NCI-H2081 (cell line): Measurements from ENCODE around the gene OR6M1.

Source experiments
- DNase-seq, 2 experiments: peaks; one replicate each; lab custom pipeline; 2025; lab: John Stamatoyannopoulos, UW

Gene OR6M1, protein sequence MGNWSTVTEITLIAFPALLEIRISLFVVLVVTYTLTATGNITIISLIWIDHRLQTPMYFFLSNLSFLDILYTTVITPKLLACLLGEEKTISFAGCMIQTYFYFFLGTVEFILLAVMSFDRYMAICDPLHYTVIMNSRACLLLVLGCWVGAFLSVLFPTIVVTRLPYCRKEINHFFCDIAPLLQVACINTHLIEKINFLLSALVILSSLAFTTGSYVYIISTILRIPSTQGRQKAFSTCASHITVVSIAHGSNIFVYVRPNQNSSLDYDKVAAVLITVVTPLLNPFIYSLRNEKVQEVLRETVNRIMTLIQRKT

GRCh38 chr11:123806249-123806648, at the start of gene OR6M1:
TSS of gene OR6M1 (minus strand) at chr11:123806349. CDS start at chr11:123806349, 0 bp downstream.
- DNase-seq: no peak

- DNase-seq: no peak
Observed at GRCh38 chr11:123853038-123853437, 46.9 kb upstream of the OR6M1 start.

DNA sequence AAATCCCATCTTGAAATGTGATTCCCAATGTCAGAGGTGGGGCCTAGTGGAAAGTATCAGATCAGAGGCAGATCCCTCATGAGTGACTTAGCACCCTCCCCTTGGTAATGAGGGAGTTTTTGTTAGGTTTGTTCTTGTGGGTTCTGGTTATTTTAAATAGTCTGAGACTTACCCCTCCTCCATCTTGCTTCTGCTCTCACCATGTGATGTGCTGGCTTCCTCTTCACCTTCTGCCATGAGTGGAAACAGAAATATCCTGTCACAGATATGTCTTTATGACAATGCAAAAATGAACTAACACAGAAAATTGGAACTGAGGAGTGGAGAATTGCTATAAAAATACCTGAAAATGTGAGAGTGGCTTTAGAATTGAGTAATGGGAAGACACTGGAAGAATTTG, 46.2 kb upstream of the OR6M1 start:
- no peak for DNase-seq

DNA sequence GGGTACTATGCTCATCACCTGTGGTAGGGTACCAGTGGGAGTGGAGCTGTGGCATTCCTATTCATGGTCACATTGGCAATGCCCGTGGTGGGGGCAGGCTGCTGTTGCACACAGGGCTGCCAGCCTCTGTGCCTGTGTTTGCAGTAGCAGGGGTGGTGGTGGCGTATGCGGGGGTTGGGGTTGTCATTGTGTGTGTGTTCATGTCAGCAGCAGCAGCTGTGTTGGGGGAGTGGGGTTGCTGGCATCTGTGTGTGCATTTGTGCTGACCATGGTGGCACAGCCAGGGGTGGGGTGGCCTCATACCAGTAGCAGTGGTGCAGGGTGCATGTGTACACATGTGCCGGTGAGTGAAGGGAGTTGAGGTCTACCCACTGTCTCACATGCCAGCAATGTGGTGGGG, 45.0 kb upstream of the OR6M1 start:
- DNase-seq: no peak

- no peak for DNase-seq
Observed at GRCh38 chr11:123841174-123841573, 35.0 kb upstream of the OR6M1 start.

DNA sequence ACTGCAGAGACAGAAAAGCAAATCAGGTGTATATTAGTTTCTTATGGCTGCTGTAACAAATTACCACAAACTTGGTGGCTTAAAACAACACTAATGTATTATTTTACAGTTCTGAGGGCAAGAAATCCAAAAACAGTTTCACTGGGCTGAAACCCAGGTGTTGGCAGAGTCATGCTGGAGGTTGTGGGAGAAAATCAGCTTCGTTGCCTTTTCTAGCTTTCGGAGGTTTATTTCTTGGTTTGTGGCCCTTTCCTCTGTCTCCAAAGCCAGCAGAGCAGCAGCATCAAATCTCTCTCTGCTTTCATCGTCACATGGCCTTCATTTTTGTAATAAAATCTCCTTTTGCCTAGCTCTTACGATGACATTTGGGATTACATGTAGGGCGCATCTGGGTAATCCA, 33.0 kb upstream of the OR6M1 start:
- no peak for DNase-seq

DNA sequence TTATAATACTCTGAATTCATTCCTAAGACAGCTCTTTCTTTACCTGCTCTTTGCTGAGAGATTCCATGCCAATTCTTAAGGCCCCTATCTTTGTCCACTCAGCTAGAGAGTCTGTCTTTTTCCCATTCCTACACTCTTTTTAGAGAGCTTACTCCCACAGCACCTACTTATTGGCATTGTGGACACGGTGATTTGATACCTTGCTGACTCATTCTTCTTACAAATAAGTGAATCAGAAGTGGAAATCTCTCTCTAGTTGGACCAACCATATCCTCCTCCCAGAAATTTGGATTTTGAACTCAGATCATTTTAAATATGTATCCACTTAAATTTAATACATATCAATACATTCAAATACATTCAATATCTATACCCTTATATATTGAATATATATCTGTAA, 32.5 kb upstream of the OR6M1 start:
- DNase-seq: no peak

GRCh38 chr11:123838199-123838598, 32.0 kb upstream of the OR6M1 start:
- DNase-seq: no peak

GRCh38 chr11:123833095-123833494, 26.9 kb upstream of the OR6M1 start:
- DNase-seq: no peak

GRCh38 chr11:123829745-123830144, 23.6 kb upstream of the OR6M1 start:
- no peak for DNase-seq

GRCh38 chr11:123822599-123822998, 16.4 kb upstream of the OR6M1 start:
- DNase-seq: no peak

DNA sequence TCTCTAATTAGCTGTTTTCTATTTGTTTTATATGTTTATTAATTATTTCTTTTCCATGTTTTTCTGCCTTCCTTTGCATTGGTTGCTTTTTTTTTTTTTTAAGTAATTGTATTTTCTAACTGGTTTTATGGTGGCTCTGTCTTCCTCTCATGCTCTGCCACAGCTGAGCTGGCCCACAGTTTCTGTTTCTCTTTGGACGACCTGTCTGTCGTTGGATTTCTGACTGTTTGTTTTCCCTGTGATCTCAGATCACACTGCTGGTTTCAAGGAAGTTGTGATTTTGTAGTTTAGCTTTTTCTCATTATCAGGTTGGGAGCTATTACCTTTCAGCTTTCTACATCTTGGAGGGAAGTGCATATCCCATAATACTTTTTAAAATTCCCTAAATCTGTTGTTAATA, 15.9 kb upstream of the OR6M1 start:
- DNase-seq: no peak

DNA sequence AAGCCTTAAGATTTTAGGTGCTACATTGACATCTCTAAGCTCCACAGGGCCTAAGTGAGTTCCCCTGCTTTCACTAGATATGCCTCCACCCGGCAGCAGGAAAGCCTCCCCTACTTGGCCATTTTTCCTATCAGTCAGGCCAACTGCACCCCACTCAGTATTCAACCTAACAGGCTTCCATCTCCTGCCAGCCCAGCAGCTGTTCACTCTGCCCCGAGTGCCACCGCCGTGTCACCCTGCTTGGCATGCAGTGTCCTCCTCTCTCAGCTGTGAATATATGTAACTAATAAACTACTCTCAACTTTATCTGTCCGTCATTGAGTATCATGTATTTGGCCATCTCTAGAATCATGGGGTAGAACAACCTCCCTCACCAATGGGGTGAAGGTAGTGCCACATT, 9.0 kb upstream of the OR6M1 start:
- DNase-seq: no peak

DNA sequence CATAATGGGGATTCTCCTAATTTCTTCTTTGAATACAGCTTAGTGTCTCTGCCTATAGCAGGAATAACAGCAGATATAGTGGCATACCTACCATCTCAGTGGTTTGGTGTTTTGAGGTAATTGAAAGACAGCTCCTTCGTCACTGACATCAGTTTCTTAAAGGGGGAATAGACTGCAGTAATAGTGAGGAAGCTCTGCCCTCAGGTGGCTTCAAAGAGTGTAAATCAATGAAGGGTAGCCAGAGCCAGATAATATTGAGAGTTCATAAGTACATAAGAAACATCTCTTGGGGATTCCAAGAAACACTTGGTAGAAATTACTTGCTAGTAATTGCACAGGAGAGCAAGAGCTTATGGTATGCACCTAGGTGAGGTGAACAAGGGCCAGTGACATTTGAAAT, 4.4 kb downstream of the OR6M1 start:
- no peak for DNase-seq

DNA sequence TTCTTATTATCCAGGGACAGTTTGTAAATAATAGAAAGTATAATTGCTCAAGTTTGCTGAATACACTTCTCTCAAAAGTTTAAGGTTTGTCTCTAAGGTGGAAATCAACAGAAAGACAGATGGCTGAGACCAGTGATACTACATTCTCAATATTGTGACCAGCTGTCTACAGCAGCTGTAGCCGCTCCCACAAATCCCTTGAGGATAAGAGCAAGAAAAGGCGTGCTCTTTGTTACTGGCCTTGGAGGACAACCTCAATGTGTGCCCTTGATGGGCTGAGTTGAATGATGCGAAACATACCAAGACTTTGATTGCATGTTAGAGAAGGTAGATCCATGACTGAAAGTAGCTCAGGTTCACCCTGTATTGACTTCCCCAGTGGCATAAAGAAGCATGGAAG, 6.1 kb downstream of the OR6M1 start:
- DNase-seq: no peak

- no peak for DNase-seq
Observed at GRCh38 chr11:123799438-123799837, 6.7 kb downstream of the OR6M1 start.

GRCh38 chr11:123798513-123799252, 7.5 kb downstream of the OR6M1 start:
- DNase-seq: no peak

DNA sequence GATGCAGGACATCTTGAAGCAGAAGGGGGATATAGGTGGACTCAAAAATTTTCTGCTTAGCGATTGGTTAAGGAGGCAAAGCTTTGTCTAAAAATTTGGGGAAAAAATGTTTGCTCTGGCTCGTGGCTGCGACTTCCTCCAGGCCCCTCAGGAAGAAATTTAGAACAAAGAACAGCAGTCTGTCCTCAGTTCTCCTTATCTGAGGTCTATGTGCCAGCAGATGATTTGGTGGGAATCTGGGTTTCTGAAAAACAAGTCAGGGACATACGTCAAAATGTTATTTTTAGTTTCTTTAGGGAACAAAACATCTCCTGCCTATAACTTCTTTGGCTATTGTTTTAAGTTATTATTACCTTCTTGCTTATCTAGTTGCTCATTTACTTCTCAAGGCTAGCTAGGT, 8.1 kb downstream of the OR6M1 start:
- DNase-seq: no peak

- DNase-seq: no peak
Observed at GRCh38 chr11:123797541-123797940, 8.6 kb downstream of the OR6M1 start.

GRCh38 chr11:123797114-123797513, 9.0 kb downstream of the OR6M1 start:
- peak in 1 of 2 experiments; percentile 11 for DNase-seq

DNA sequence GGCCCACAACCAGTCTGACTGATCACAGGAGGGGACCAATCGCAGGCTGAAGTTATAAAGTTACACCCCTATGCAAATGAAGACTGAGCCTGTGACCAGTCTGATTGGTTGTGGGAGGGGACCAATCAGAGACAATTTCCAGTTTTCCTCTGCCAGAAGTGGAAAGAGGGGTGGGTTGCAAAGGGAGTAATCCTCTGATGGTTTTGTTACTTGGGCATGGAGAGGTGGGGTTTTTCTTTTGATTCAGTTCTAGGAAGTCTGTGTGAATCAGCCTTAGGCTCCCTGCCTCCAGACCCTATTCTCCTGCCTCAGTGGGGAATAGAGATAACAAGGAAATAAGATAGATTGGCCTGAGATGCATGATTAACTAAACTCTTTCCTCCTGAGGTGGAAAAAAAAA, 9.9 kb downstream of the OR6M1 start:
- no peak for DNase-seq

- peak in 1 of 2 experiments; percentile 22 for DNase-seq
Observed at GRCh38 chr11:123783536-123783935, 22.6 kb downstream of the OR6M1 start.

- no peak for DNase-seq
Observed at GRCh38 chr11:123778511-123778910, 27.6 kb downstream of the OR6M1 start.
